K562 (cell line): ENCODE data around the gene ZNF441.
A peak's percentile ranks its signal among the peaks of the same experiment; 100 is the strongest.
"Not testable (repeated sequence)": the region's sequence is repeated elsewhere in the genome, so short reads cannot be mapped to it uniquely, and the experiment has no call there.

ENCODE experiments used
- ETV1 ChIP-seq: fragments of 450-650 bp; conservative IDR thresholded peaks from 2 replicates; pipeline ENCODE4 v1.6.1; 2016; ENCODE audit warnings: missing genetic modification characterization, control low read depth, low read depth, missing compliant biosample characterization
- TF ChIP-seq, protein P1 (sequence below), 3 experiments: IDR thresholded peaks in 2 of 3; conservative IDR thresholded peaks in 1 of 3; 2 replicates each; pipeline ENCODE4 v1.5.1; 2011 to 2012; ENCODE audit warnings: low read length in 3 of 3, mild to moderate bottlenecking in 3 of 3, control low read depth in 2 of 3, improper control_type of control experiment in 1 of 3, inconsistent platforms in 1 of 3, low read depth in 1 of 3, mixed read lengths in 1 of 3, moderate library complexity in 1 of 3; ENCODE audit not compliant: insufficient read depth in 2 of 3
- TF ChIP-seq, protein P2 (sequence below): sonication (generic); formaldehyde crosslinking; IDR thresholded peaks from 2 replicates; pipeline ENCODE4 v1.5.0; 2020; ENCODE audit warnings: missing genetic modification reagents
- TF ChIP-seq, protein P3 (sequence below): fragments of 250-450 bp; sonication (Bioruptor Pico); IDR thresholded peaks from 2 replicates; pipeline ENCODE4 v1.8.0; 2022; ENCODE audit warnings: moderate library complexity, mild to moderate bottlenecking, inconsistent platforms
- TF ChIP-seq, protein P4 (sequence below), 3 experiments: fragments of 200-800 bp in 1 of 3; fragments of 250-450 bp in 1 of 3; fragments of 450-650 bp in 1 of 3; sonication (Bioruptor Pico) in 1 of 3; sonication (Bioruptor generic) in 1 of 3; formaldehyde crosslinking in 1 of 3; IDR thresholded peaks; 2 replicates each; pipeline versions ENCODE4 v1.6.1 to v1.8.0; 2016 to 2022; ENCODE audit warnings: mild to moderate bottlenecking in 2 of 3, missing genetic modification characterization in 2 of 3, missing compliant biosample characterization in 1 of 3, moderate library complexity in 1 of 3

DNA sequence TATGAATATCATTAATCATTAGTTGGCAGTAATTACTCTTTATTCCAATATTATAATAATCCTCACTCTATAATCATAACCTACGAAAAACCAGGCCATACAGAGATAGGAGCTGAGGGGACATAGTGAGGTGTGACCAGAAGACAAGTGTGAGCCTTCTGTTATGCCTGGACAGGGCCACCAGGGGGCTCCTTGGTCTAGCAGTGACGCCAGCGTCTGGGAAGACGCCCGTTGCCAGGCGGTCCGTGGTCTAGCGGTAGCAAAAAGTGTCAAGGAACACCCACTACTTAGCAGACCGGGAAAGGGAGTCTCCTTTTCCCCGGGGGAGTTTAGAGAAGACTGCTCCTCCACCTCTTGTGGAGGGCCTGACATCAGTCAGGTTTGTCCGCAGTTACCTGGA lies 4.7 kb downstream of the ZNF441 start:
- TF ChIP-seq, protein P1, sequence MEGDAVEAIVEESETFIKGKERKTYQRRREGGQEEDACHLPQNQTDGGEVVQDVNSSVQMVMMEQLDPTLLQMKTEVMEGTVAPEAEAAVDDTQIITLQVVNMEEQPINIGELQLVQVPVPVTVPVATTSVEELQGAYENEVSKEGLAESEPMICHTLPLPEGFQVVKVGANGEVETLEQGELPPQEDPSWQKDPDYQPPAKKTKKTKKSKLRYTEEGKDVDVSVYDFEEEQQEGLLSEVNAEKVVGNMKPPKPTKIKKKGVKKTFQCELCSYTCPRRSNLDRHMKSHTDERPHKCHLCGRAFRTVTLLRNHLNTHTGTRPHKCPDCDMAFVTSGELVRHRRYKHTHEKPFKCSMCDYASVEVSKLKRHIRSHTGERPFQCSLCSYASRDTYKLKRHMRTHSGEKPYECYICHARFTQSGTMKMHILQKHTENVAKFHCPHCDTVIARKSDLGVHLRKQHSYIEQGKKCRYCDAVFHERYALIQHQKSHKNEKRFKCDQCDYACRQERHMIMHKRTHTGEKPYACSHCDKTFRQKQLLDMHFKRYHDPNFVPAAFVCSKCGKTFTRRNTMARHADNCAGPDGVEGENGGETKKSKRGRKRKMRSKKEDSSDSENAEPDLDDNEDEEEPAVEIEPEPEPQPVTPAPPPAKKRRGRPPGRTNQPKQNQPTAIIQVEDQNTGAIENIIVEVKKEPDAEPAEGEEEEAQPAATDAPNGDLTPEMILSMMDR (IDR thresholded peaks at IDR 0.05 in 2 of 3, conservative IDR thresholded peaks at IDR 0.05 in 1 of 3; ENCODE audit: insufficient read depth in 2 of 3, low read depth in 1 of 3, low read length in 3 of 3), result peak; percentile 17 to 41 (median 39); a peak in 5 of 6 replicates
- TF ChIP-seq, protein P2, sequence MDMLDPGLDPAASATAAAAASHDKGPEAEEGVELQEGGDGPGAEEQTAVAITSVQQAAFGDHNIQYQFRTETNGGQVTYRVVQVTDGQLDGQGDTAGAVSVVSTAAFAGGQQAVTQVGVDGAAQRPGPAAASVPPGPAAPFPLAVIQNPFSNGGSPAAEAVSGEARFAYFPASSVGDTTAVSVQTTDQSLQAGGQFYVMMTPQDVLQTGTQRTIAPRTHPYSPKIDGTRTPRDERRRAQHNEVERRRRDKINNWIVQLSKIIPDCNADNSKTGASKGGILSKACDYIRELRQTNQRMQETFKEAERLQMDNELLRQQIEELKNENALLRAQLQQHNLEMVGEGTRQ, result not testable (repeated sequence)
- TF ChIP-seq, protein P3, sequence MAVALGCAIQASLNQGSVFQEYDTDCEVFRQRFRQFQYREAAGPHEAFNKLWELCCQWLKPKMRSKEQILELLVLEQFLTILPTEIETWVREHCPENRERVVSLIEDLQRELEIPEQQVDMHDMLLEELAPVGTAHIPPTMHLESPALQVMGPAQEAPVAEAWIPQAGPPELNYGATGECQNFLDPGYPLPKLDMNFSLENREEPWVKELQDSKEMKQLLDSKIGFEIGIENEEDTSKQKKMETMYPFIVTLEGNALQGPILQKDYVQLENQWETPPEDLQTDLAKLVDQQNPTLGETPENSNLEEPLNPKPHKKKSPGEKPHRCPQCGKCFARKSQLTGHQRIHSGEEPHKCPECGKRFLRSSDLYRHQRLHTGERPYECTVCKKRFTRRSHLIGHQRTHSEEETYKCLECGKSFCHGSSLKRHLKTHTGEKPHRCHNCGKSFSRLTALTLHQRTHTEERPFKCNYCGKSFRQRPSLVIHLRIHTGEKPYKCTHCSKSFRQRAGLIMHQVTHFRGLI (CRISPR knock-in tag), result not testable (repeated sequence)
- not testable (repeated sequence) for TF ChIP-seq ETV1 (tag)
- TF ChIP-seq, protein P4, sequence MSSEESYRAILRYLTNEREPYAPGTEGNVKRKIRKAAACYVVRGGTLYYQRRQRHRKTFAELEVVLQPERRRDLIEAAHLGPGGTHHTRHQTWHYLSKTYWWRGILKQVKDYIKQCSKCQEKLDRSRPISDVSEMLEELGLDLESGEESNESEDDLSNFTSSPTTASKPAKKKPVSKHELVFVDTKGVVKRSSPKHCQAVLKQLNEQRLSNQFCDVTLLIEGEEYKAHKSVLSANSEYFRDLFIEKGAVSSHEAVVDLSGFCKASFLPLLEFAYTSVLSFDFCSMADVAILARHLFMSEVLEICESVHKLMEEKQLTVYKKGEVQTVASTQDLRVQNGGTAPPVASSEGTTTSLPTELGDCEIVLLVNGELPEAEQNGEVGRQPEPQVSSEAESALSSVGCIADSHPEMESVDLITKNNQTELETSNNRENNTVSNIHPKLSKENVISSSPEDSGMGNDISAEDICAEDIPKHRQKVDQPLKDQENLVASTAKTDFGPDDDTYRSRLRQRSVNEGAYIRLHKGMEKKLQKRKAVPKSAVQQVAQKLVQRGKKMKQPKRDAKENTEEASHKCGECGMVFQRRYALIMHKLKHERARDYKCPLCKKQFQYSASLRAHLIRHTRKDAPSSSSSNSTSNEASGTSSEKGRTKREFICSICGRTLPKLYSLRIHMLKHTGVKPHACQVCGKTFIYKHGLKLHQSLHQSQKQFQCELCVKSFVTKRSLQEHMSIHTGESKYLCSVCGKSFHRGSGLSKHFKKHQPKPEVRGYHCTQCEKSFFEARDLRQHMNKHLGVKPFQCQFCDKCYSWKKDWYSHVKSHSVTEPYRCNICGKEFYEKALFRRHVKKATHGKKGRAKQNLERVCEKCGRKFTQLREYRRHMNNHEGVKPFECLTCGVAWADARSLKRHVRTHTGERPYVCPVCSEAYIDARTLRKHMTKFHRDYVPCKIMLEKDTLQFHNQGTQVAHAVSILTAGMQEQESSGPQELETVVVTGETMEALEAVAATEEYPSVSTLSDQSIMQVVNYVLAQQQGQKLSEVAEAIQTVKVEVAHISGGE (CRISPR knock-in tag; IDR thresholded peaks at IDR 0.05), result not testable (repeated sequence)
